Measurements from ENCODE around the gene CENPP.

Gene CENPP

DNA sequence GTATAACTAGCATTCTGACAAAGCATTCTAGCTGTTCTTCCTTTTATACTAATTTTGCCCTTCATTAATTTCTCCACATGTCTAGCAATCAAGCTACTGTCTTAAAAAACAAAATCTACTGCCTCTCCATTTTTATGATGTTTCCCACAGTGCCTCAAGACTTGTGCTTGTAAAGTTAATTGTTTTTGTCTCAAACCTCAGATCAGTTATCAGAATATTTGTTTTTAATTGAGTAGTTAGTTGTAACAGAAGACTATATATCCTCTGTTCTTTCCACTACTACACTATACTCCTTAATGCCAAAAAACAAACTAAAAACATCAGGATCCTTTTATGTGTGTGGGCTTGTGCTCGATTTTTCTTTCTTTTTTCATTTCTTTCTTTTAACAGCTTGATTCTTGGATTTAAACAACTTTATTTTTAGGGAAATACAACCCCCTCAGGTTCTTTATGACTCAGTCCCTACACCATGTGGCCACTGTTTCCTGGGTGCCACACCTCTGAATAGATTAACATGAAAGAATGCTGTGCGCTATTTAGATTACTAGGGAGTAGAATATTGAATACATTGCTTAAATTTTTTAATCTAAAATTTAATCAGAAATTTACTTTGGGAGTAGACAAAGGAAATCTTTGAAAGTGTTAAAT is 155.4 kb downstream of the CENPP start:
- no peak for DNase-seq (ENCODE audit: low spot score)

DNA sequence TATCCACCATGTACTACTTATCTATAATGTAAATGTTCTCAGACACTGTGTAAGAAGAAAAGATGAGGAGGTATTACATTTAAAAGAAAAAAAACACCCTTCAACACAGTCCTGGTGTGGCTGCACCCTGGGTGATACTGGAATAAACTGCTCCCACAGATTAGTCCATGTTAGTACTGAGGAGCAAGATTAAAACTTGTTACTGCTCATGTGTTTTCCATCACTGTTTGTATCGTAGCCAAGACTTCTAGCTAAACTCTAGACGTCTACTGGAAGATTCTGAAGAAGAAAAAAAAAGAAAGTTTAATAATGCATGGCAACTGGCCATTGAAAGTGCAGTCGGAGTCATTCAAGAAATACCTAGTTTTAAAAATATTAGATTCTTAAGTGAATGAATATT is 156.6 kb downstream of the CENPP start, which contains the start of gene ASPN:
ASPN (minus strand) TSS at position 178 of the 400 bp plus-strand sequence.
- peak; percentile 62 for DNase-seq (ENCODE audit: low spot score)

DNA sequence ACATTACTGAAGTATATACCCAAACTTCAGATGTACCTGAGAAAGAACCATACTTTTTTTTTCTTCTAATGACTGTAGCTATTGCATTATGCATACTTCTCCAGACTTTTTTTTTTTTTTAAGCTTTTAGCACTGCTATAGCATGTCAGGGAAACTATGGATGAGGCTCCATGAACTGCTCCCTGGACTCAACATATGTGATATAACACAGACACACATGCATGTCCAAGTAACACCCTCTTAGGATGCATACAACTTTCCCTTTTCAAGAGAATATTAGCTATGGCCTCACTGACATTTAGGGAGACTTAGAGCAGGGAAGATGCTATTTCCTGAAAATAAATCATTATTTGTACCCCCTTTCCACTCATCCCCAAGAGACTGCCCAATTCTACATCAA is 157.1 kb downstream of the CENPP start:
- no peak for DNase-seq (ENCODE audit: low spot score)

DNA sequence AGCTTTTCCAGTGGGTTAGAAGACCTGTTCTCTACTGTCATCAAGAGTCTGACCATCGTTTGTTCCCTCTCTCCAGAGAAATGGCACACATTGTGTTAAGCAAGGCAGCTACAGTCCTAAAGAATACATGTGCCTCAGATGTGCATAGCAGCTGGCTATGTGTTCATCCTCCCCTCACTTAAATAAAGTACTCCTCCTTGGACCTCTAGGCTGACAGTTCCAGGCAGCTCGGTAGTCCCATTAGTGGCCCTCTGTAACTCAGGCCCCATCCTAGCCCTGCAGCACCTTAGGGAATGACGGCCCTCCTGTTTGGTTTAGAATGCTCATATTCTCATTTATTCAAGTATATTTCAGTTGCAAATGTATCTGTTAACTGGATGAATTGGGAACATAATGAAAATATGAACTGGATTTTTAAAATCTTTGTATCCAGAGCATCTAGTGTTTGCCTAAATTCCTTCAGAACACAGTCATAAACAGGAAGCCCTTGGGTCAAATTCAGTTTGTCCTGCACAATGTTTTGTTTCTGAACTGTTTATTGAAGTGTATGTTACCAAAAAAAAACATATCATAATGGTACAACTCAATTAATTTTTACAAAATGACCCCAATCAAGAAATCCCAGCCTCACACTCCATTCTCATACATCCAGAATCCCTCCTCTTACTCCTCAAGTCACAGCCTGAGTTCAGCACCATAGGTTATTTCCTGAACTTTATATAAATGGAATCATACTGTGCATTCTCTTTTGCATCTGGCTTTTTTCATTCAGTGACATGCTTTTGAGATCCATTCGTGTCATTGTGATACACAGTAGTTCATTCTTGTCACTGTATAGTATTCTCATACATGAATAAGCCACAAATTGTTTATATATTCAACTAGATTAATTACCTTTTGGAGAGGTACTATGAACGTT is 158.1 kb downstream of the CENPP start:
- no peak for DNase-seq (ENCODE audit: low spot score)

DNA sequence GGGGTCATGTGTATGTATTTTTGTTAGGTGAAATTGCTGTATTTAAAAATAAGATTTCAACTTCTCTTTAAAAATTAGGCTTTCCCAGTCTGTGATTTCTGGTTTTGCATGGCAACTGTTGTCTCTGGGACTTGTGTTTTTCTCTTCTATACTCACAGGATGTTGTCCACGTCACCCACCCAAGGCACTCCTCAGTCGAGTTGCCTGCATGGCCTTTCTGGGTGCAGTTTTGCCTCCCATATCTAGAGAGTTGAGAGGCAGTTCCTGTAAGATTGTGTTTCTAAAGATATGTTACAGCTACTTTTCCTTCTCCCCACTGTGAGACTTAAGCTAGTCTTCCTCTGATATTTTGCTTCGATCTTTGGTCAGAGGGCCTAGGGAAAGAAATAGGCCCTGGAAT is 158.8 kb downstream of the CENPP start:
- no peak for DNase-seq (ENCODE audit: low spot score)

DNA sequence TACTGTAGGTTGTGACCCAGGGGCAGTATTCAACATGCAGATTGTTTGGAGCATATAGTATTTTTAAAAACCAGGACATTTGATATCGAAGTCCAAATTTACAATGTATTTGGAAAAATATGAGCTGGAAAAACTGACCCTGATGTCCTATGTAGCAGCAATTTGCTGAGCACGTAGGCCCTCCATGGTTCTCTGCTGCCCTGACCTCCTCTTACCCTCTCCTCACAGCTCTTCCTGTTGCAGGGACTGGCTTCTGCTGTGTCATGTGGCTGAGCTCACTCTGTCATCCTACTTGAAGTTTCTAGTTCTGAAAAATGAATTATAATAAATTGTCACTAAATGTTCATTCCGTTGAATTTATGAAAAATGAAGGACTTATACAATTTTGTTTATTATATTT is 160.6 kb downstream of the CENPP start:
- no peak for DNase-seq (ENCODE audit: low spot score)

DNA sequence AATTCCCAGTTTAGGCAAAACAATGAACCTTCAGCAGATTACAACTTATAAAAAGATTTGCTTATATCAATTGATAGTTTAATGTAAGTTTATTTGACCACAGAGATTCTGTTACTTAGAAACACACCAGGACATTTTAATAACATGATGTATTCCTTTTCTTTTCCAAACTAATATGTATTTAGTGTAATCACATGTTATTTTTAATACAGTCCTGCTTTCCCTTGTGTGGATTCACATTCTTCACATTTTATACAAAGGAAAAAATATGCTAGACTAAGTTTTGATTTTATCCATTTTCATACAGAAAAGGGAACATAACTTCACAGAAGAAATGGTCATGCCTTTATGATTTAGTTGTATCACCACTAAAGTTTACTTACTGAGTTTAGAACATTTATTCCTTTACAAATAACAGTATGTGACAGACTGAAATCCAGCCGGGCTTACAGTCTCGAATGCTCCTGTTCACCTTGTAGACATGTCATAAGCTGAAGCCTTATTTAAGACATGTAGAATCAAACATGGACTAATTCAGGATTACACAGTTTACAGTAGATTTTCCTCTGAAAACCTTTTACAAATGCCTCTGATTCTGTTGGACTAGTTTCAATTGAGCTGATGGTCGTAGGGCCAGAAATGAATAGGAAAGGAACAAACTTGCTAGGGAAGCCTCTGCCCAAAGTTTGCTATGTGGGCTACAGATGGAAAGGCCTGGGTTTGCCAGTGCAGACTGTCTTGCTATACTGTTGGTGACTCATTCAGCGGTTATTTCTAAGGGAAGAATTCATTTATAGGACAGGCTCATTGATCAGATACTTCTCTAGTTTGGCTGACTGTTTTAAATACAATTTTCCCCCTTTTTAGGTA is 163.2 kb downstream of the CENPP start:
- peak; percentile 50 for DNase-seq (ENCODE audit: low spot score)

DNA sequence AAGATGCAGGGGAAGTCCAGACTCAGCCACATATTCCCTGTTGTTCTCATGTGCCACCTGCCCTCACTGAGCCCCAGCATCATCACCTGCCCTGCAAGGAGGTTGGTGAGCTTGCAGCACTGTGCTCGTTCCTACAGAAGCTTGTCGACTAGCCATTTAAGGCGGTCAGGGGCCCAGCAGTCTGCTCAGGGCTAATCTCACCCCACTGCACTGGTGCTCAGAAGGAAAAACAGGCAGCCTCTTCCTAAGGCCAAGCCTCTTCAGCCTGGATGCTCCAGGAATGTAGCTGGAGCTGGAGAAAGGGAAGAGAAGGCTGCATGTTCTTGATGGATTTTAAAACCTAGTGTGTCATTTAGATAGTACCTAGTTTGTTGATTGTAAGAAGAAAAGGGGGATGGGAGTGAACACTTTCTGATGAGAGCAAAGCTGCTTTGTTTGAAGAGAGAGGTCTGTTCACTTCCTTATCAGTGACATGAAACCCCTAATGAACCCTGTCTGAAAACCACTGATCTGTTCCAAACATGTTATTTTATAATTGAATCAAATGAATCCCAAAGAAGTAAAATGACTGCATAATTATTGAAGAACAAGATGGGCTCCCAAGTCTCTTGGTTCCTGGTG is 167.1 kb downstream of the CENPP start:
- no peak for DNase-seq (ENCODE audit: low spot score)

DNA sequence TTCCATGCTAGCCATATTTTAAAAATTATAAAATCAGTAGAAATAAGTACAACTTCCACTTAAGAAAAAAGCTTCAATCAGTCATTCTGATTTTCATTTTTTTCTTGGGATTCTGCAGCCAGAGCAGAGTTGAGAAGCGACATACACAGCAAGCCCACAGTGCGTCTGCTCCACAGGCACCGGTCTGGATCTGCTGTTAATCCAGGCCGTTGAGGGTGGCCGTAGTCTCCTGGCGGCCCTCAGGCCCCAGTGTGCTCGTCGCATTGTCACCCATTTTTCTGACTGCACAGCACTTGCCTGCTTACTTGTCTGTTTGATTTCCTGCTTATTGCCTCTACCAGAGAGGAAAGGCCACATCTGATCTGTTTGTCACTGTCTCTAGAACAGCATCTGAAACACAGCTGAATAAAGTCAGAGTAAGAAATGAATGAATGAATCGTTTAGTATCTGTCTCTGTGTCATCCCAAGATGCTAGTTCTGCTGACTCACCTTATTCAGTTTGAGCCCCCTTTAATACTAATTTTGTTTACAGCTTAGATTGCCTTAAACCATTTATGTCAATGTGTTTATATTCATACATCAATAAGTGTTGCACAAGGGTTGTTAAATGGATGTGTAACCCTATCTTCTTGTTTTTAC is 168.1 kb downstream of the CENPP start:
- no peak for DNase-seq (ENCODE audit: low spot score)

DNA sequence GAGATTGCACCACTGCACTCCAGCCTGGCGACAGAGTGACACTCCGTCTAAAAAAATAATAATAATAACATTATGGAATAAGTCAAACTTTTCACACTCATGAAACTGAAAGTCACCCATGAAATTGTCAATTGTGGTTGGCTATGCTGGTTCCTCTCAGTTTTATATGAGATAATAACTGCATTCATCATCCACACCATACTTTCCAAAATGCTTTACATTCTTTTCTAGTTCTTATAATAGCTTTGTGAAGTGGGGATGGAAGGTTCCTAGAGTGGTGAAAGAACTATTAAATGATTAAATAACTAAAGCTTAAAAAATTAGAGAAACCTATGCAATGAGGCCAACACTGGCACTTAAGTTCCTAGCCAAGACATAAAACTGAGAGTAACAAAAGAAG is 169.1 kb downstream of the CENPP start:
- DNase-seq (ENCODE audit: low spot score), result no peak

DNA sequence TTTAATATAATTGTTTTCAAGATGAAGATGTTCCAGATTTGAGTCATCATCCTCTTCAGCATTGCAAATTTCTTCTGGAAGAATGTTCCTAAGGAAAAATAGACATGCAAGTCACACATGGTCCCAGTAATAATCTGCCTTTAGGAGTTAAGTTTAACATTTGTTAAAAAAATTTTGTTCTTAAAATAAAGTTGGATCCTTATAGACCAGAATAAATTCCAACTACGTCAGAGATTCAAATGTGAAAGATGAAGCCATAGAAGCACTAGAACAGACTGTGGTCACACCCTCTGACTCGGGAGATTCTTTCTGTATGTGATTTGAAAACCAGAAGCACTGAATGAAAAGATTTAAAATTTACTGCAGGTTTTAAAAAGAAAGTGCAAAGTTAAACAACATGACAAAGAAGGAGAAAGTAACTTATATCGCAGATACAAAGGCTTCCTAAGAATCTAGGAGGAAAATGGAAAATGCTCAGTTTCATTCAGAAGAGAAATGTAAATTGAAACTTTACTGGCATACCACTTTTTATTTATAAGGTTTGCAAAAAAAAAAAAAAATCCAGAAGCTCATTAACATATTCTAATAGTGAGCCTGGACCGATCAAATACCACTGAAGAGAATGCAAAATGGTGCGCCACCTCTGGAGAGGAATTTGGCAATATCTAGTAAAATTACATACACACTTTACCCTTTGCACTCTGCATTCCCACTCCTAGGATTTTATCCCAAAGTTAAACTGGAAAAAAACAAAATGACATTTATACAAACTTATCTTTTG is 170.8 kb downstream of the CENPP start:
- no peak for DNase-seq (ENCODE audit: low spot score)

DNA sequence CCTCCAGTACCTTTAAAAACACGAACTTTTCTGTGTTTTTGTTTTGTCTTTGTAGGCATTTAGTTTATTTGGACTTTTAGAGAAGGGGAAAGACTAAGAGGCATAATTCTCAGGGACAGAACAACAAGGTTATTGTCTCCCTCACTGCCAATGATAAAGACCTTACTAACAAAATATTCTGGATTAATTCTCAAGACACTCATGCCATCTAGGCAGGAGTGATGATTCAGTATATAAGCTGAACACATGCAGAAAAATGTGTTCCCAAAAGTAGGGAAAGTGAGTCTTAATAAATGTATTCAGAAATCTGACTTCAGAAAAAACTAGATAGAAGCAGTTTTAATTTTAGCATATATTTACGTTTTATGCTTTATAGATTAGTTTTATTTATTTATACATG is 173.9 kb downstream of the CENPP start:
- no peak for DNase-seq (ENCODE audit: low spot score)

DNA sequence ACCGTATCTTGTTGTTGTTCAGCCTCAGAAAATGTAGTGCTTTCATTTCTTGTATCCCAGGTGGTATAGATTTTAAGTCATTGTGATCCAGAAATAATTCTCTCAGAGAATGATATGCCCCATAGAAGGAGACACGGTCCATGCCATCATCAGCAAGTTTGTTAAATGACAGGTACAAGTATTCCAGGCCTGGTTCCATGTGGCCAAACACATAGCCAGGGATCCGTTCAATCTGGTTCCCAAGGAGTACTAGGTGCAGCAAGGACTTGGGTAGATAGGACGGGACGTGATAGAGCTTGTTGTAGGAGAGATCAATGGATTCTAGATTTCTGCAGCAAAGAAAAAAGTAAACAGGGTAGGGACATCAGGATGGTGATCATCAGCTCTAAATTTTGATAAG is 175.0 kb downstream of the CENPP start:
- no peak for DNase-seq (ENCODE audit: low spot score)

DNA sequence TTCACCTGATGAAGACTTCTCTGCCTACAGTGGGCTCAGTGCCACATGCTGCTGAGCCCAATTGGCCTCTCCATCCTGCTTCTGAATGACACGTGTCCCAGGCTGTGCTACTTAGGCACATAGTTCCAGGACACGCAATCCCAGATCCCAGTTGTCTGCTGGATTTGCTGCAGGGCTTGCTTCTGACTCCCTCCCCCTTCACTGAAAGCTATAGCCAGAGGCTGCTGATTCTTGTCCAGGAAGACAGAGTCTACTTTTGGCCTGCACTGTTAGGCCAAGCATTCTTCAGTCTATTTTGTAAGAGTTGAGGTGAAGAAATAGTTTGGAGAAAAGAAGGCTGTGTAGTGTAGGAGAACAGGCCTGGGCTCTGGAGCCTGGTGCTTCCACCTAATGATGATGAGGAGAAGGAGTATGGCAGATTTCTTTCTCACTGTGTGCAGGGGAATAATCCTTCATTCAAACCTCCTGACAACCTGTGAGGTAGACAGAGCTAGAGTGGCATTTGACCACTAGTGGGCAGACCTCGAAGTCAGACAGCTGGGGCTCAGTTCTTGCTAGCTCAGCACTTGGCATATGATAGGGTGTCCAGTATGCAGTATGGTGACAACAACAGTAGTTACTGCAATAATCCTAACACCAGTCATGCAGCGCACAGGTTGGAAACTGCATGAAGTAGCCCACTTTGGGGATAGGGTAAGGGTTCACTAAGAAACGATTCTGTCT is 176.1 kb downstream of the CENPP start:
- peak; percentile 79 for DNase-seq (ENCODE audit: low spot score)

DNA sequence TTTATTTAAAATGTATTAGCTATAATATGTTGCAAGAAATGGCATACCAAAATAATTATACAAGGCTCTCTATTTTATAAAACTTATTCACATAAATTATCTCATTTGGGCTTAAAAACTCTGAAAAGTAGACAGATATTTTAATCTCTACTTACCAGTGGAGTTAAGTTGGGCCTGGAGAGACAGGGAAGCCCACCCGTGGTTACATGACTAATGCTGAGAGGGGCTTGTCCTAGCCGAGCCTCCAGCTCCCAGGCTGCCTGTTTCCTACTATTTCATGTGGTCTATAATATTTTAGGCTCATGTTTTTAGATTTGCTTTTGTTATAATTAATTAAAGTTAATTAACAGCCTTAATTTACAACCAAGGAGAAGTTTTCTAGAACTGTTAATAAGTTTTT is 177.4 kb downstream of the CENPP start:
- no peak for DNase-seq (ENCODE audit: low spot score)

DNA sequence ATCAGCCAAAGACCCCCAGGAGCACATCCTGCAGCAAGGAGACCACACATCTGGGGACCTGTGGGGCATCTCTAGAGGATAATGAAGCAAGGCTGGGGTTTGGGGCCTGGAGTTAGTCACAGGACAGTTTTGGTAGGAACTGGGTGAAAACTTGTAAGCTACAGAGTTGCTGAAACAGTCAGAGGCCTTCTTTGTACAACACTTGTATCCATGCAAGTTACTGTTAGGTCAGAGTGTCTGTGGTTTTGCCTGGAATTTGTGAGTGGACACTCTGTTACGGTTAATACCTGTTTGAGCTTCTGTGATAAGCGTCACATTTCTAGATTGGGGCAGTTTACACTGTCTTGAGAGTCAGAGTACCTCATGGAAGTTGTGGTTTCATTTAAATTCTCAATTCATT is 179.1 kb downstream of the CENPP start:
- DNase-seq (ENCODE audit: low spot score), result no peak

DNA sequence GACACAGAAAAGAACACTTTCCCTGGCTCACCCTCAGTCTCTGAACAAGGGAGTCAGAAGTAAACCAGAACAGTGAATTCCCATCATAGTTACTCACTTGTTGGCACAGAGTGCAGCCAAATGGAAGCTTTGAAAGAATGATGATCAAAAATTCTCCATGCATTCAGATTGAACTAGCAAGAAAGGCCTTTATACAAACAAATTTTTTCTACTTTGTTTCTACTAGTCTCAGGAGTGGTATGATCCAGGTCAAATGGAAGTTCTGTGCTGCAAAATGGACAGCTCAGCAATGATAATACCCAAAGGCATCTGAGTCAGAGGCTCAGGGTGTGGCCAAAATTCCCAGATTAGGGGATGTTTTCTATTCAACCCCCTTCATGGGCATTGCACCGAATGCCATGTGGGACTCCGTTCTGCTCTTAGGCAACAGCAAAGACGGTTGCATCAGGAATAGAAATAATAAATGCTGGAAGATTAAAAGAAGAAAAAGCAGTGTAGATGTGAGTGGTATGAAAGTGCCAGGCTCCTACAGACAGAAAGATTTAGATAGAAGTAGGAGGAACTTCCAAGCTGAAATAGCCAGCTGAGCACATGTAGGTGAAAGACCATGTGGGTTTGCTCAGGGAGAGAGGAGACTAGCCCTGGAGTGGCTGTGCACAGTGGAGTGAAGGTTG is 180.6 kb downstream of the CENPP start:
- peak; percentile 89 for DNase-seq (ENCODE audit: low spot score)

DNA sequence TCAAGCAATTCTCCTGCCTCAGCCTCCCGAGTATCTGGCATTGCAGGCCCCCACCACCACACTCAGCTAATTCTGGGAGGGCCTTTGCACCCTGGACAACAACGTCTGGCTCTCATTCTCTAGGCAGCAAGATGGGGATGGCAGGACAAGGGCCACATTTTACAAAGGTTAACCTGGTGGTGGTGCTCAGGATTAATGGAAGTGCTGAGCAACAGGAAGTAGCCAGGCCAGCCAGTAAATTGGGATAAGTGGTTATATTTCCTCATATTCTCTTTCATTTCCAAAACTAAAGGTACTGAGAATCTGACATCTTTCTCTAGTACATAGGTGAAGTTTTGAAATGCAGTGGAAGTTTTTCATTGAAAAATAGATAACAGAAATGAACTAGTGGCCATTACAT is 181.3 kb downstream of the CENPP start:
- no peak for DNase-seq (ENCODE audit: low spot score)

DNA sequence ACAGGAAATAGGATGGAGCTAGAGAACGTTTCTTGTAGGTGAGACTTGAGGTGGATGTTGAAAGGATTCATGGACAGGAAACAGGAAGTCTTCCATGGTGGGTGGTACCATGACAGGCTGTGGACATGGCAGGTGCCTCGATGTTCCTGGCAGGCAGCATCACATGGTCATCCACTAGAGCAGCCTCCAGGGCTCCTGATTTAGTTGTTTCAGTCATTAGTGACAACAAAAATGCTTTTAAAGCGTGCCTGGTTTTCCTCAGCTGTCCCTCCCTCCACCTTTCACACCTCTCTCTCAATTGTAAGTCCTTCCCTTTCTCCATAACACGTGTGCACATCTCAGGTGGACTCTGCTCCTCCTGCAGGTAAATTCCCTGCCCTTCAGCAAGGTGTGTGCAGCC is 181.7 kb downstream of the CENPP start:
- DNase-seq (ENCODE audit: low spot score), result no peak

Data from GM03348 (cell line).